K562 (cell line): Measurements from ENCODE around the gene ARHGAP24. TPM values are rescaled to one million over a fixed set of nuclear protein-coding genes. Genes with fewer than 3 reads are reported as not detected.
A peak's percentile ranks its signal among the peaks of the same experiment; 100 is the strongest.

ENCODE experiments used
- ATAC-seq: fragments of 200-7000 bp; cut with Tn5 transposase; 3 replicates; pipeline ENCODE4 v1.9.1; 2020; ENCODE audit warnings: moderate library complexity
- BruUV-seq: library from RNA; stranded (reverse); fragments of 400-500 nt; replicated peaks from 2 replicates; lab custom pipeline; 2021; lab: Mats Ljungman, UMichigan
- CTCF ChIA-PET: fragments of 300-600 bp; formaldehyde crosslinking; extraction: SDS; loops from one replicate; lab custom pipeline; 2021; ENCODE audit warnings: low intra/inter-chr PET ratio; lab: Yijun Ruan, JAX
- POLR2A ChIA-PET: fragments of 300-600, 350-650 bp; sonication (Branson Sonifier 250); formaldehyde crosslinking; extraction: SDS; loops from one replicate; lab custom pipeline; 2021; ENCODE audit warnings: antibody characterized with exemption, inconsistent platforms; lab: Yijun Ruan, JAX
- DNase-seq, 4 experiments: peaks; one replicate each; pipeline versions ENCODE4 v3.0.0 to v3.0.0-alpha.2; 2011 to 2018; ENCODE audit warnings: low spot score in 3 of 4, mixed read lengths in 3 of 4; ENCODE audit errors: extremely low read depth in 1 of 4
- FAIRE-seq: peaks from 2 replicates; lab custom pipeline; 2011; peaks lifted over from hg19 to GRCh38; lab: Jason Lieb, UNC
- H2AFZ ChIP-seq: 2 replicates; pipeline ENCODE4 v1.6.0; 2011; ENCODE audit warnings: low read depth, low read length, control low read depth, inconsistent platforms
- H3K27ac ChIP-seq: fragments of 200-600 bp; 3 replicates; pipeline ENCODE4 v1.8.0; 2011; ENCODE audit warnings: low read depth, mild to moderate bottlenecking, control low read depth, inconsistent platforms, low read length, moderate library complexity, mixed read lengths; ENCODE audit errors: extremely low read depth
- H3K27me3 ChIP-seq, 2 experiments: fragments of 300-600 bp in 1 of 2; 2 replicates in 1 of 2; 3 replicates in 1 of 2; pipeline versions ENCODE4 v1.6.0 to v1.8.0; 2011; ENCODE audit warnings: inconsistent platforms in 2 of 2, low read length in 2 of 2, mild to moderate bottlenecking in 1 of 2, mixed read lengths in 1 of 2, moderate library complexity in 1 of 2; ENCODE audit not compliant: control insufficient read depth in 2 of 2, insufficient read depth in 2 of 2
- H3K36me3 ChIP-seq: fragments of 300-600 bp; 3 replicates; pipeline ENCODE4 v1.8.0; 2011; ENCODE audit warnings: mild to moderate bottlenecking, low read length, inconsistent platforms; ENCODE audit not compliant: control insufficient read depth, insufficient read depth
- H3K4me1 ChIP-seq, 2 experiments: fragments of 200-600 bp in 1 of 2; replicated peaks in 1 of 2; 2 replicates in 1 of 2; 3 replicates in 1 of 2; pipeline versions ENCODE4 v1.5.1 to v1.8.0; 2011; ENCODE audit warnings: inconsistent platforms in 2 of 2, low read length in 2 of 2, mild to moderate bottlenecking in 1 of 2, mixed read lengths in 1 of 2, moderate library complexity in 1 of 2; ENCODE audit not compliant: control insufficient read depth in 2 of 2, insufficient read depth in 2 of 2
- H3K4me2 ChIP-seq: 2 replicates; pipeline ENCODE4 v1.6.1; 2011; ENCODE audit warnings: low read length, control low read depth, inconsistent platforms, mixed read lengths; ENCODE audit not compliant: insufficient read depth
- H3K4me3 ChIP-seq: fragments of 200-600 bp; sonication (generic), shearing (Covaris generic); 2 replicates; pipeline ENCODE4 v1.5.1; 2016; ENCODE audit warnings: control low read depth, inconsistent platforms
- H3K79me2 ChIP-seq: fragments of 200-600 bp; 3 replicates; pipeline ENCODE4 v1.8.0; 2011; ENCODE audit warnings: low read length, inconsistent platforms; ENCODE audit not compliant: control insufficient read depth, insufficient read depth
- H3K9ac ChIP-seq, 2 experiments: 2 replicates each; pipeline versions ENCODE4 v1.6.0 to v1.6.1; 2011; ENCODE audit warnings: low read depth in 2 of 2, low read length in 2 of 2, control low read depth in 1 of 2, inconsistent platforms in 1 of 2, mild to moderate bottlenecking in 1 of 2, mixed read lengths in 1 of 2; ENCODE audit not compliant: insufficient read depth in 1 of 2
- H3K9me1 ChIP-seq: one replicate; pipeline ENCODE4 v1.6.0; 2011; ENCODE audit warnings: inconsistent platforms, mild to moderate bottlenecking, low read length, moderate library complexity; ENCODE audit not compliant: control insufficient read depth, insufficient read depth
- H3K9me3 ChIP-seq: replicated peaks from 2 replicates; pipeline ENCODE4 v1.5.1; 2011; ENCODE audit warnings: low read depth, low read length, inconsistent platforms; ENCODE audit not compliant: control insufficient read depth, insufficient read depth
- H4K20me1 ChIP-seq: replicated peaks from 2 replicates; pipeline ENCODE4 v1.6.1; 2011; ENCODE audit warnings: low read length, inconsistent platforms, mixed read lengths; ENCODE audit not compliant: control insufficient read depth, insufficient read depth
- CXXC5 ChIP-seq: fragments of 250-450 bp; sonication (Bioruptor Pico); IDR thresholded peaks from 2 replicates; pipeline ENCODE4 v1.8.0; 2022; ENCODE audit warnings: inconsistent platforms, mild to moderate bottlenecking, moderate library complexity
- EP400 ChIP-seq: fragments of 450-650 bp; IDR thresholded peaks from 2 replicates; pipeline ENCODE4 v1.6.1; 2017; ENCODE audit warnings: antibody characterized with exemption, mild to moderate bottlenecking, moderate library complexity
- FOXJ2 ChIP-seq: fragments of 200-800 bp; sonication (Bioruptor generic); IDR thresholded peaks from 2 replicates; pipeline ENCODE4 v1.6.1; 2016; ENCODE audit warnings: missing genetic modification characterization, missing compliant biosample characterization
- GABPA ChIP-seq: fragments of 200-800 bp; sonication (Bioruptor generic); conservative IDR thresholded peaks from 2 replicates; pipeline ENCODE4 v1.6.1; 2016; ENCODE audit warnings: low read depth, missing genetic modification characterization, missing compliant biosample characterization
- HDAC8 ChIP-seq: fragments of 450-650 bp; IDR thresholded peaks from 2 replicates; pipeline ENCODE4 v1.6.1; 2016; ENCODE audit warnings: mild to moderate bottlenecking, missing genetic modification characterization, moderate library complexity, missing compliant biosample characterization
- HSF4 ChIP-seq: fragments of 250-450 bp; sonication (Bioruptor Pico); IDR thresholded peaks from 2 replicates; pipeline ENCODE4 v2.1.2; 2022; ENCODE audit warnings: mild to moderate bottlenecking, moderate library complexity, borderline replicate concordance
- LEF1 ChIP-seq: fragments of 450-650 bp; IDR thresholded peaks from 2 replicates; pipeline ENCODE4 v1.6.1; 2016; ENCODE audit warnings: mild to moderate bottlenecking
- MBD2 ChIP-seq: sonication (generic); IDR thresholded peaks from 2 replicates; pipeline ENCODE4 v1.6.1; 2016; ENCODE audit warnings: low read depth, borderline replicate concordance
- PHB ChIP-seq: fragments of 250-450 bp; sonication (Bioruptor Pico); IDR thresholded peaks from 2 replicates; pipeline ENCODE4 v1.5.0; 2021
- RBM34 ChIP-seq: fragments of 200-400 bp; formaldehyde crosslinking; IDR thresholded peaks from 2 replicates; pipeline ENCODE4 v1.6.1; 2018; ENCODE audit warnings: low read length, borderline replicate concordance; ENCODE audit not compliant: insufficient read depth
- SPI1 ChIP-seq: IDR thresholded peaks from 2 replicates; pipeline ENCODE4 v1.6.1; 2011; ENCODE audit warnings: low read depth, low read length, control low read depth, borderline replicate concordance
- TAF7 ChIP-seq: fragments of 450-650 bp; IDR thresholded peaks from 2 replicates; pipeline ENCODE4 v1.6.1; 2016; ENCODE audit warnings: missing genetic modification characterization, missing compliant biosample characterization
- ZNF644 ChIP-seq: fragments of 200-800 bp; sonication (Bioruptor generic); IDR thresholded peaks from 2 replicates; pipeline ENCODE4 v1.6.1; 2016; ENCODE audit warnings: low read depth, missing genetic modification characterization, missing compliant biosample characterization
- ZNF668 ChIP-seq: fragments of 250-450 bp; sonication (Bioruptor Pico); IDR thresholded peaks from 2 replicates; pipeline ENCODE4 v1.8.0; 2022; ENCODE audit warnings: mild to moderate bottlenecking, inconsistent platforms
- WGBS: fragments of 100-300 bp; shearing (Covaris generic); methylation state at CpG from one replicate; pipeline ENCODE4 v1.1.6; 2016; ENCODE audit warnings: low coverage, mixed read lengths; ENCODE audit not compliant: insufficient coverage; ENCODE audit errors: missing lambda C conversion rate; 5-methylcytosine and 5-hydroxymethylcytosine counted together
- in situ Hi-C: fragments of 300-500 bp; cut with MboI; formaldehyde crosslinking; loops from 4 replicates; pipeline ENCODE4 v1.15.0; 2018; ENCODE audit warnings: inconsistent platforms, mixed read lengths
- intact Hi-C: fragments of 100-400 bp; cut with micrococcal nuclease; formaldehyde crosslinking; loops from 2 replicates; pipeline ENCODE4 v1.14.2; 2022
- polyA plus RNA-seq, 8 experiments: library from polyadenylated mRNA; depleted of rRNA in 4 of 8; stranded (reverse) in 5 of 8; unstranded in 3 of 8; fragments of >200 nt; fragmentation: Nextera tagmentation in 2 of 8; fragmentation: Illumina TruSeq in 1 of 8; extraction: Ambion mirVana in 2 of 8; extraction: Trizol in 1 of 8; gene quantifications; 2 replicates each; pipeline versions ENCODE4 v1.2.1 to v1.2.3, GENCODE V29; 2011 to 2014; ENCODE audit warnings: inconsistent platforms in 1 of 8, missing spikeins in 1 of 8
- total RNA-seq, 7 experiments: library from RNA; depleted of rRNA in 6 of 7; stranded (reverse); fragments of >200 nt in 6 of 7; fragmentation: Illumina TruSeq in 2 of 7; extraction: Trizol in 2 of 7; gene quantifications; 2 replicates each; pipeline versions ENCODE4 v1.2.1 to v1.2.3, GENCODE V29; 2011 to 2021; ENCODE audit warnings: low replicate concordance in 1 of 7
- TF ChIP-seq, protein P1 (sequence below): fragments of 450-650 bp; IDR thresholded peaks from 2 replicates; pipeline ENCODE4 v1.6.1; 2017; ENCODE audit warnings: antibody characterized with exemption, mild to moderate bottlenecking
- TF ChIP-seq, protein P2 (sequence below): fragments of 250-450 bp; sonication (Bioruptor Pico); IDR thresholded peaks from 2 replicates; pipeline ENCODE4 v1.8.0; 2022; ENCODE audit warnings: inconsistent platforms, mild to moderate bottlenecking, moderate library complexity, borderline replicate concordance
- TF ChIP-seq, protein P3 (sequence below): sonication (generic); formaldehyde crosslinking; IDR thresholded peaks from 2 replicates; pipeline ENCODE4 v1.8.0; 2023; ENCODE audit warnings: mild to moderate bottlenecking, missing genetic modification reagents

The ARHGAP24 gene
- total and polyA plus RNA-seq, 9 of the 15 experiments (the other 6 are each of a cell fraction or from before 2014, with no cell fraction given): 8.0 to 22.6 (median 14.0) TPM

DNA sequence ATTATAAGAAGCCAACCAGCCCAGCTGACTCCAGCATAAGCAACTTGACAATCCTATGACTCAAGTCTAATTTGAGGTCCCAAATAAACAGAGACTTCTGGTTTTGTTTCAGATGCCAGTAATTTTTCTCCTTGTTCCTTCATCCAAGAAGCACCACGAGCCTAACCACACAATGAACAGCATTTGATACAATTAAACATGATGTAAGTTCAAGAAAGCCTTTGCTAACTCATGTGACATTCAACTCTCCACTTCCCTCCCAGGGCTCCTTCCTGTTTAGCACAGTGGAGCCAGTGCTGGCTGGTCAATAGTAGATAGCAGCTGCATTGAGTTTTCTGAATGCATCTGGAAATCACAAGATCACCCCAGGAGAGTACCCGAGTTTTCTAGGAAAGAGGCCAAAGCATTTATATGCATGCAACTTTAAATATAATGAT, 206.3 kb downstream of the ARHGAP24 start:
- Histone ChIP-seq H2AFZ (no peak overlapping the region; the same call in 1 of the 2 replicates), H3K27ac (no peak overlapping the region; the same call in 2 of the 3 replicates), H3K4me2 (no peak overlapping the region), H3K27me3 (no peaks in the 10 kb centered on the region), H3K4me1 (no peaks in the 10 kb centered on the region; a peak in 1 of 5 replicates), H3K9me1 (no peaks in the 10 kb centered on the region), H3K9ac (no peak overlapping the region), H3K9me3 (no peaks in the 10 kb centered on the region), H3K79me2 (no peaks in the 10 kb centered on the region), H4K20me1 (no peaks in the 10 kb centered on the region), H3K36me3 (no peaks in the 10 kb centered on the region), H3K4me3 (no peak overlapping the region)
- intact Hi-C loops (no loop called here), in situ Hi-C loops (no loop called here)
- no TSS peak for BruUV-seq
- ChIA-PET CTCF (no interaction called here), POLR2A (interaction anchor here (0.8 to 1.2 kb wide), 3 partner anchors 12 to 20 kb away, joined by 3 to 4 read pairs (median 4); no protein-coding TSS in a partner anchor)
- 0% methylated on average over 2 of the region's 2 CpGs for WGBS
- DNase-seq (peak in 1 of 4 experiments; percentile 43), ATAC-seq (peak; percentile 91), FAIRE-seq (no peak)
- TF ChIP-seq, protein P1, sequence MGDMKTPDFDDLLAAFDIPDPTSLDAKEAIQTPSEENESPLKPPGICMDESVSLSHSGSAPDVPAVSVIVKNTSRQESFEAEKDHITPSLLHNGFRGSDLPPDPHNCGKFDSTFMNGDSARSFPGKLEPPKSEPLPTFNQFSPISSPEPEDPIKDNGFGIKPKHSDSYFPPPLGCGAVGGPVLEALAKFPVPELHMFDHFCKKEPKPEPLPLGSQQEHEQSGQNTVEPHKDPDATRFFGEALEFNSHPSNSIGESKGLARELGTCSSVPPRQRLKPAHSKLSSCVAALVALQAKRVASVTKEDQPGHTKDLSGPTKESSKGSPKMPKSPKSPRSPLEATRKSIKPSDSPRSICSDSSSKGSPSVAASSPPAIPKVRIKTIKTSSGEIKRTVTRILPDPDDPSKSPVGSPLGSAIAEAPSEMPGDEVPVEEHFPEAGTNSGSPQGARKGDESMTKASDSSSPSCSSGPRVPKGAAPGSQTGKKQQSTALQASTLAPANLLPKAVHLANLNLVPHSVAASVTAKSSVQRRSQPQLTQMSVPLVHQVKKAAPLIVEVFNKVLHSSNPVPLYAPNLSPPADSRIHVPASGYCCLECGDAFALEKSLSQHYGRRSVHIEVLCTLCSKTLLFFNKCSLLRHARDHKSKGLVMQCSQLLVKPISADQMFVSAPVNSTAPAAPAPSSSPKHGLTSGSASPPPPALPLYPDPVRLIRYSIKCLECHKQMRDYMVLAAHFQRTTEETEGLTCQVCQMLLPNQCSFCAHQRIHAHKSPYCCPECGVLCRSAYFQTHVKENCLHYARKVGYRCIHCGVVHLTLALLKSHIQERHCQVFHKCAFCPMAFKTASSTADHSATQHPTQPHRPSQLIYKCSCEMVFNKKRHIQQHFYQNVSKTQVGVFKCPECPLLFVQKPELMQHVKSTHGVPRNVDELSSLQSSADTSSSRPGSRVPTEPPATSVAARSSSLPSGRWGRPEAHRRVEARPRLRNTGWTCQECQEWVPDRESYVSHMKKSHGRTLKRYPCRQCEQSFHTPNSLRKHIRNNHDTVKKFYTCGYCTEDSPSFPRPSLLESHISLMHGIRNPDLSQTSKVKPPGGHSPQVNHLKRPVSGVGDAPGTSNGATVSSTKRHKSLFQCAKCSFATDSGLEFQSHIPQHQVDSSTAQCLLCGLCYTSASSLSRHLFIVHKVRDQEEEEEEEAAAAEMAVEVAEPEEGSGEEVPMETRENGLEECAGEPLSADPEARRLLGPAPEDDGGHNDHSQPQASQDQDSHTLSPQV: peak; percentile 66; the same call in 1 of the 2 replicates
- TF ChIP-seq GABPA (peak; percentile 73), MBD2 (no peak), HDAC8 (no peak), ZNF668 (CRISPR knock-in tag) (no peak), FOXJ2 (tag) (peak; percentile 79), HSF4 (CRISPR knock-in tag) (no peak), RBM34 (no peak), CXXC5 (CRISPR knock-in tag) (peak; percentile 58), SPI1 (peak; percentile 65; the same call in 1 of the 2 replicates), EP400 (peak; percentile 66), TAF7 (no peak), ZNF644 (0 out of 2 replicates have a peak, but pooled peaks have one; percentile 71), LEF1 (peak; percentile 40; the same call in 1 of the 2 replicates), PHB (CRISPR knock-in tag) (no peak)
- TF ChIP-seq, protein P2, sequence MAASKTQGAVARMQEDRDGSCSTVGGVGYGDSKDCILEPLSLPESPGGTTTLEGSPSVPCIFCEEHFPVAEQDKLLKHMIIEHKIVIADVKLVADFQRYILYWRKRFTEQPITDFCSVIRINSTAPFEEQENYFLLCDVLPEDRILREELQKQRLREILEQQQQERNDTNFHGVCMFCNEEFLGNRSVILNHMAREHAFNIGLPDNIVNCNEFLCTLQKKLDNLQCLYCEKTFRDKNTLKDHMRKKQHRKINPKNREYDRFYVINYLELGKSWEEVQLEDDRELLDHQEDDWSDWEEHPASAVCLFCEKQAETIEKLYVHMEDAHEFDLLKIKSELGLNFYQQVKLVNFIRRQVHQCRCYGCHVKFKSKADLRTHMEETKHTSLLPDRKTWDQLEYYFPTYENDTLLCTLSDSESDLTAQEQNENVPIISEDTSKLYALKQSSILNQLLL: no peak
- TF ChIP-seq, protein P3, sequence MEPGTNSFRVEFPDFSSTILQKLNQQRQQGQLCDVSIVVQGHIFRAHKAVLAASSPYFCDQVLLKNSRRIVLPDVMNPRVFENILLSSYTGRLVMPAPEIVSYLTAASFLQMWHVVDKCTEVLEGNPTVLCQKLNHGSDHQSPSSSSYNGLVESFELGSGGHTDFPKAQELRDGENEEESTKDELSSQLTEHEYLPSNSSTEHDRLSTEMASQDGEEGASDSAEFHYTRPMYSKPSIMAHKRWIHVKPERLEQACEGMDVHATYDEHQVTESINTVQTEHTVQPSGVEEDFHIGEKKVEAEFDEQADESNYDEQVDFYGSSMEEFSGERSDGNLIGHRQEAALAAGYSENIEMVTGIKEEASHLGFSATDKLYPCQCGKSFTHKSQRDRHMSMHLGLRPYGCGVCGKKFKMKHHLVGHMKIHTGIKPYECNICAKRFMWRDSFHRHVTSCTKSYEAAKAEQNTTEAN: no peak
